ENCODE results near the gene MT1G.
"Not testable (repeated sequence)": the region's sequence is repeated elsewhere in the genome, so short reads cannot be mapped to it uniquely, and the experiment has no call there.

The MT1G gene

DNA sequence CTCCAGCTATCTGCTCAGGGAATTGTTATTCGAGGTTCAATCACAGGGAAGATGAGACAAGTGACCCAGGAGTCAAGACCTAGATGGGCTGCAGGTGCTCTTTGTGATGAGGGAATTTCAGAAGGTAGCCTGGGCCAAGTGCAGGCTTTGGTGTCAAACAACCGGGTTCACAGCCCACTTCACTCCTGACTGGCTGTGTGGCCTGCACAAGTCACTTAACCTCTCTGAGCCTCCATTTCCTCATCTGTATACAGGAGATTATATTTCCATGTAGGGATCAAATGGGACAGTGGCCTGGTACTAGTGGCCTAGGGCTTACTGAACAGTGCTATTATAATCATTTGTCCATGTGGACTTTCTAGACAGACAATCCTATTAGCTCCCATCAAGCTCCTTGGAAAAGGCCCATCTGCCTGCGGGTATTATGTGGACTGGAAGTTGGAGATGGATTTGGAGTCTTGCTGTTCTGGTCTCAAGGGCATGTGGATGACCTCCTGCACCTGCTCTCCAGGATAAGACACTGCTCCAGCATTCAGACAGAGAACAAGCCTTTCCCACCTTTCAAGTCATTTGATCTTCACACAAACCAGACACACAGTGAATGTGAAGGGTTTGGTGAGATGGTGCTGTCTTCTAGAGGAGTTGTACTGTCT lies 11.3 kb upstream of the MT1G start:
- TF ChIP-seq, protein P1, sequence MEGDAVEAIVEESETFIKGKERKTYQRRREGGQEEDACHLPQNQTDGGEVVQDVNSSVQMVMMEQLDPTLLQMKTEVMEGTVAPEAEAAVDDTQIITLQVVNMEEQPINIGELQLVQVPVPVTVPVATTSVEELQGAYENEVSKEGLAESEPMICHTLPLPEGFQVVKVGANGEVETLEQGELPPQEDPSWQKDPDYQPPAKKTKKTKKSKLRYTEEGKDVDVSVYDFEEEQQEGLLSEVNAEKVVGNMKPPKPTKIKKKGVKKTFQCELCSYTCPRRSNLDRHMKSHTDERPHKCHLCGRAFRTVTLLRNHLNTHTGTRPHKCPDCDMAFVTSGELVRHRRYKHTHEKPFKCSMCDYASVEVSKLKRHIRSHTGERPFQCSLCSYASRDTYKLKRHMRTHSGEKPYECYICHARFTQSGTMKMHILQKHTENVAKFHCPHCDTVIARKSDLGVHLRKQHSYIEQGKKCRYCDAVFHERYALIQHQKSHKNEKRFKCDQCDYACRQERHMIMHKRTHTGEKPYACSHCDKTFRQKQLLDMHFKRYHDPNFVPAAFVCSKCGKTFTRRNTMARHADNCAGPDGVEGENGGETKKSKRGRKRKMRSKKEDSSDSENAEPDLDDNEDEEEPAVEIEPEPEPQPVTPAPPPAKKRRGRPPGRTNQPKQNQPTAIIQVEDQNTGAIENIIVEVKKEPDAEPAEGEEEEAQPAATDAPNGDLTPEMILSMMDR (conservative IDR thresholded peaks at IDR 0.05; ENCODE audit: low read length) = no peak
- H3K4me3 ChIP-seq (ENCODE audit: low read length) = no peak overlapping the region
- no peak for DNase-seq (ENCODE audit: low read depth)

DNA sequence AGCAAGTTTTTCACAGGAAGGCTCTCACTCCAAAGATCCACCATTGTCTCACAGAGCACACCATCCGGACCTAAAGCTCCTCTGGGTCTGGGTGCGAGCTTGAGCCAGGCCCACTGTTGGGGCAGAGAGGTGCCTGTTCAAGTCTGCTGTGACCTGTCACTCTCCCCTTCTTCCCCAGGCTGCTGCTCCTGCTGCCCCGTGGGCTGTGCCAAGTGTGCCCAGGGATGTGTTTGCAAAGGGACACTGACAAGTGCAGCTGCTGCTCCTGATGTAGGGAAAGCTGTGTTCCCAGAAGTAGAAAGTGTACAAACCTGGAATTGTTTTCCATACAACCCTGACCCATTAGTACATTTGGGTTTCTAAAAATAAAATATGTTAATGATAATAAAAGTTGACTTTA lies 9.6 kb upstream of the MT1G start:
- TF ChIP-seq, protein P1 (conservative IDR thresholded peaks at IDR 0.05; ENCODE audit: low read length) = no peak
- no peak overlapping the region for H3K4me3 ChIP-seq (ENCODE audit: low read length)
- DNase-seq (ENCODE audit: low read depth) = no peak

DNA sequence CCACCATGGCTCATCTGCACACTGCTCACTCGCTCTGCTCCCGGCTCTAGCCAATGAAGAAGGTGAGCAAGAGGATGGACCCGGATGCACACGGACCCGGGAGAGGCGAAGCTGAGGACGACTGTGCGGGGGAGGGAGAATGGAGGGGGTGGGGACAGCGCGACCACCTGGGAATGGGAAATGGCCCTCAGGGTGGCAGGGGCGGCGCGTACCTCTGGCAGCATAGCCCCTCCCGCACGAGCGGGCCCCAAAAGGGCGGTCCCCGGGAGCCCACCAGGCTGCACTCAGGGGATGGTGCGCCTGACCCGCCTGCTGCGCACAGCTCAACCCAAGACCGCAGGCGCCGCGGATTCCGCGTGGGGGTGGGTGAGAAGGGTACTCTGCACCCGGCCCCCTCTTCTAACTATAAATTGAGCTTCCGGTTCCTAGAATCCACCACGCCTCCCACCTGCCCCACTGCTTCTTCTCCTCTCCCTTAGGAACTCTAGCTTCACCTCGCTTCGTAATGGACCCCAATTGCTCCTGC lies 7.9 kb upstream of the MT1G start:
- no peak for DNase-seq (ENCODE audit: low read depth)

DNA sequence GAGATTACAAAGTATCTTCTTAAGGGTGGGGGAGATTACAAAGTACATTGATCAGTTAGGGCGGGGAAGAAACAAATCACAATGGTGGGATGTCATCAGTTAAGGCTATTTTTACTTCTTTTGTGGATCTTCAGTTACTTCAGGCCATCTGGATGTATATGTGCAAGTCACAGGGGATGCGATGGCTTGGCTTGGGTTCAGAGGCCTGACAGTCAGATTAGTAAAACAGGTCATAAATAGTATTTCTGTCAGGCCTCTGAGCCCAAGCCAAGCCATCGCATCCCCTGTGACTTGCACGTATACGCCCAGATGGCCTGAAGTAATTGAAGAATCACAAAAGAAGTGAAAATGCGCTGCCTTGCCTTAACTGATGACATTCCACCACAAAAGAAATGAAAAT lies 6.7 kb upstream of the MT1G start:
- not testable (repeated sequence) for H3K4me3 ChIP-seq (ENCODE audit: low read length); DNase-seq (ENCODE audit: low read depth)

More for the DNA sequence above, 7.9 kb upstream of the MT1G start:
- H3K4me3 ChIP-seq (ENCODE audit: low read length) = no peak overlapping the region
- TF ChIP-seq, protein P1 (conservative IDR thresholded peaks at IDR 0.05; ENCODE audit: low read length) = no peak

DNA sequence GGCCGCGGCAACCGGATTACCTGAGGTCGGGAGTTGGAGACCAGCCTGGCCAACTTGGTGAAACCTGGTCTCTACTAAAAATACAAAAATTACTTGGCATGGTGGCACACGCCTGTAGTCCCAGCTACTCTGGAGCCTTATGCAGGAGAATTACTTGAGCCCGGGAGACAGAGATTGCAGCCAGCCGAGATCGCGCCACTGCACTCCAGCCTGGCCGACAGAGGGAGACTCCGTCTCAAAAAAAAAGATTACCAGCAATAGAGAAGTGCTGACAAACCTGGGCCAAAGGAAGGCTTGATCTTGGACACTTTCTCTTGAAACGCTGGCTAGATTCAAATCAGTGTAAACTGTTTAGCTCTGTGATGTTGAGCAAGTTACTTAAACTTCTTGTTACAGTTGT lies 6.1 kb upstream of the MT1G start:
- no peak overlapping the region for H3K4me3 ChIP-seq (ENCODE audit: low read length)
- TF ChIP-seq, protein P1 (conservative IDR thresholded peaks at IDR 0.05; ENCODE audit: low read length) = peak; percentile 59
- DNase-seq (ENCODE audit: low read depth) = no peak

DNA sequence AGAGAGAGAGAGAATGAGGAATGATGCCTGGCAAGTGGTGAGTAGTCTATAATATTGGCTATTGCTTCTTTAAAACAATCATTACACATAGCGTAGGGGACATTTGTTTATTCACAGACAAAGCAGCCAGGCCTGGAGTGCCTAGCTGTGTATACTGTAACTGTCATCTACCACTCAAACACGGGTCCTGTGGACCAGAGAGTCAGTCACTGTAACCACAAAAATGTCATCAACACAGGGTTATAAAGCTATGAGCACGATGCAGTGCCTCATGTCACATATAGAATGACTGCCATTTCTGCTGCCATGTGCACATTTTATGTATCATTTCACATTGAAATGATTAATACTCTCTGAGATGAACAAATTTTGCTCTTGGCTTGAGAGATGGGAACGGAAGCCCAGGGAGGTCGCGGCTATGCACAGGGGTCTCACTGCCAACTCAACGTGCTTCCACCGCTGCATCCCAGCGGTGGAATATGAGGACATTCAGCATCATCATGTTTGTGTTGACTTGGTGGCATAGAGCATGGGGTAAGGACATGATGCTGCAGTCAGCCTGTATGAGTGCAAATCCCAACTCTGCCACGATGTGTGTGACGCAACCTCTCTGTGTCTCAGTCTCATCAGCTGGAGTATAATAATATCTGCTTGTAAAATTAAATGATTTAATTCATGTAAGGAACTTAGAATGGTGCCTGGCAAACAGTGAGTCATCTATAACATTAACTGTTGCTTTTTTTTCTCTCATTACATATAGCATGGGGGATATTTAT lies 5.1 kb upstream of the MT1G start:
- TF ChIP-seq, protein P1 (conservative IDR thresholded peaks at IDR 0.05; ENCODE audit: low read length) = no peak
- no peak for DNase-seq (ENCODE audit: low read depth)

DNA sequence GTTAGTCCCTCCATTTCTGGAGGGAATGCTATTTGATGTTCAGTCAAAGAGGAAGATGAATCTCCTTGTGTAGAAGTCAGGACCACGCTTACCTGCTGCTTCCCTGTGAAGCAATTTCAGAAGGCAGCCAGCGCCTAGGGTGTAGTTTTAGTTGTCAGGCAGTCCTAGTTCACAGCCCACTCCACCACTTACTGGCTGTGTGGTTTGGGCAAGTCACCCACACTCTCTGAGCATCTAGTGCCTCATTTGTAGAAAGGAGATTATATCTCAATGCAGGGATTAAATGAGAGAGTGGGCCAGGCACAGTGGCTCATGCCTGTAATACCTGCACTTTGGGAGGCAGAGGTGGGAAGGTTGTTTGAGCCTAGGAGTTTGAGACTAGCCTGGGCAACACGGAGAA lies 4.3 kb upstream of the MT1G start:
- not testable (repeated sequence) for H3K4me3 ChIP-seq (ENCODE audit: low read length); DNase-seq (ENCODE audit: low read depth)

More for the DNA sequence above, 5.1 kb upstream of the MT1G start:
- no peak overlapping the region for H3K4me3 ChIP-seq (ENCODE audit: low read length)

DNA sequence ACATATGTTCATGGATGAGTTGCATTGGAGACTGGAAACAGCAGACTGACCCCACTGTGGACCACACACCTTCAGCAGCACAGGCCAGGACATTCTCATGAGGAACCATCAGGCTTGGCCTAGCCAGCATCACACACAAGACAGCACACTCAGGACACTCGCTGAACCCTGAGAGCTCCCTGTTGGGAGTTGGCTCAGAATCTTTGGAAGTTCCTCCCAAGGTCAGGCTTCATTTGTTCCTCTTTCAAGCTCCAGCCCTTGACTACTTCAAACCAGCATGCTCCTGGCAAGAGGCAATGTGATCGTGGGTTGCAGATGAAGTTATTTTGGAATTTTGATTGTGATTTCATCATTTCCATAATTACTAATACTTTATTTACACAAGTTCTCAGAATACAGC lies 3.8 kb upstream of the MT1G start:
- H3K4me3 ChIP-seq (ENCODE audit: low read length); DNase-seq (ENCODE audit: low read depth): not testable (repeated sequence)
